Measurements from ENCODE around the gene OR6C76. TPM values are rescaled to one million over a fixed set of nuclear protein-coding genes. Genes with fewer than 3 reads are reported as not detected.

OR6C76 gene
- total and polyA plus RNA-seq, 2 of the 8 experiments (the other 6 are each of a cell fraction or from before 2014, with no cell fraction given), result not detected

DNA sequence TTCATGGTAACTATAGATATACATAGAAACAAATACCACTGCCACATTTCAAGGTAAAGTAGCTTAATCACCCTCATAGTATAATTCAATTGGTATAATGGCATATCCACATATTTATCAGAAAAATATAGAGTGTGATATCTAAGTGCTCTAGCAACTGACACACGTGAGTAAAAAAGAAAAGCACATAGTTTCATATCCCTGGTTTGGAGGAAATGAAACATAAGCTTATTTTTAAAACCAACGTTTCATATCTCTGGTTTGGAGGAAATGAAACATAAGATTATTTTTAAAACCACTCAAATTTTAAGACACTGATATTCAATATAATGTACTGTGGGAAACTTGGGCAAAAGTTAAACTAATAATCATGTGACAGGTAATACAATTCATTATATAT is 41.8 kb downstream of the OR6C76 start:
- H3K4me1 ChIP-seq (replicated peaks in 1 of 4; ENCODE audit: control insufficient read depth in 3 of 4, insufficient read depth in 4 of 4, low read length in 3 of 4), result no peaks in the 10 kb centered on the region
- H3K23me2 ChIP-seq (ENCODE audit: low read depth, low read length), result no peaks in the 10 kb centered on the region
- DNase-seq (ENCODE audit: low read depth in 1 of 2, low spot score in 2 of 2) (no peak), FAIRE-seq (no peak)
- H3K9ac ChIP-seq (replicated peaks in 1 of 4; ENCODE audit: extremely low read depth in 1 of 4, low read depth in 3 of 4, low read length in 3 of 4), result no peak overlapping the region
- no peaks in the 10 kb centered on the region for H3K79me1 ChIP-seq (ENCODE audit: low read depth, low read length)
- no peak overlapping the region for H4K8ac ChIP-seq (ENCODE audit: extremely low read depth, insufficient read depth, low read length)
- no peak overlapping the region for H3K4ac ChIP-seq (replicated peaks; ENCODE audit: insufficient read length, low read depth, low read length)
- no peak overlapping the region for H3K4me3 ChIP-seq (ENCODE audit: extremely low read depth in 1 of 4, insufficient read depth in 2 of 4, low read depth in 3 of 4, low read length in 4 of 4)
- CTCF ChIA-PET (ENCODE audit: partially characterized antibody), result interaction anchor here (0.6 to 0.8 kb wide), 2 partner anchors 99 to 189 kb away, joined by 3 read pairs; no protein-coding TSS in a partner anchor
- no peak overlapping the region for H2AK5ac ChIP-seq (ENCODE audit: low read depth, low read length)
- POLR2A ChIA-PET (ENCODE audit: partially characterized antibody), result no interaction called here
- H4K5ac ChIP-seq (ENCODE audit: insufficient read length, low read depth, low read length), result no peak overlapping the region
- H3K14ac ChIP-seq (ENCODE audit: insufficient read length), result no peak overlapping the region
- no peak overlapping the region for H2AFZ ChIP-seq (ENCODE audit: low read length)
- H2BK15ac ChIP-seq (ENCODE audit: low read length), result no peak overlapping the region
- 90% methylated on average over 2 of the region's 2 CpGs; no CpG with 5 or more reads in 1 of the 2 experiments for WGBS, 2 experiments (ENCODE audit: extremely low coverage in 1 of 2, insufficient coverage in 1 of 2, insufficient read length in 1 of 2, insufficient replicate concordance in 2 of 2, low coverage in 1 of 2, low lambda C conversion rate in 2 of 2, missing lambda C conversion rate in 1 of 2)
- H3K4me2 ChIP-seq (ENCODE audit: insufficient read depth in 1 of 2, low read depth in 2 of 2, low read length in 2 of 2), result no peak overlapping the region
- no peak overlapping the region for H2BK20ac ChIP-seq (ENCODE audit: low read length)
- no peak overlapping the region for H3K56ac ChIP-seq (replicated peaks; ENCODE audit: insufficient read length, low read depth, low read length)
- H3K9me3 ChIP-seq (ENCODE audit: insufficient read depth in 2 of 2, low read depth in 1 of 2, low read length in 1 of 2), result no peaks in the 10 kb centered on the region
- no peak overlapping the region for H2BK12ac ChIP-seq (ENCODE audit: low read depth, low read length)
- no peak overlapping the region for H3K23ac ChIP-seq (ENCODE audit: insufficient read length)
- H2BK120ac ChIP-seq (replicated peaks; ENCODE audit: low read depth, low read length), result no peak overlapping the region
- H3K27me3 ChIP-seq (replicated peaks in 1 of 4; ENCODE audit: control insufficient read depth in 3 of 4, extremely low read depth in 1 of 4, insufficient read depth in 3 of 4, low read length in 3 of 4), result no peaks in the 10 kb centered on the region
- no peak overlapping the region for H3K27ac ChIP-seq (ENCODE audit: low read depth, low read length)
- no peak overlapping the region for H2BK5ac ChIP-seq (ENCODE audit: low read depth, low read length)
- H3K18ac ChIP-seq (ENCODE audit: extremely low read depth, low read length), result no peak overlapping the region
- H4K20me1 ChIP-seq (replicated peaks in 1 of 2; ENCODE audit: control insufficient read depth in 1 of 2, insufficient read depth in 2 of 2, low read length in 2 of 2), result no peaks in the 10 kb centered on the region
- H4K91ac ChIP-seq (replicated peaks; ENCODE audit: insufficient read length, low read length), result no peak overlapping the region
- H3K36me3 ChIP-seq (ENCODE audit: control insufficient read depth in 2 of 4, insufficient read depth in 4 of 4, low read length in 3 of 4), result no peaks in the 10 kb centered on the region
- no peaks in the 10 kb centered on the region for H3K79me2 ChIP-seq (ENCODE audit: control insufficient read depth in 1 of 2, insufficient read depth in 2 of 2, low read length in 2 of 2)
- TF ChIP-seq KDM5A (IDR thresholded peaks at IDR 0.05; ENCODE audit: low read length) (no peak), JUND (IDR thresholded peaks at IDR 0.05; ENCODE audit: low read length) (no peak), SP4 (IDR thresholded peaks at IDR 0.05; ENCODE audit: low read length) (no peak), SP1 (IDR thresholded peaks at IDR 0.05; ENCODE audit: low read depth, low read length) (no peak), PHF8 (conservative IDR thresholded peaks at IDR 0.05; ENCODE audit: low read depth, low read length) (no peak), RNF2 (IDR thresholded peaks at IDR 0.05; ENCODE audit: borderline replicate concordance, low read depth, low read length, missing control alignments, poor library complexity, severe bottlenecking) (no peak), SIRT6 (IDR thresholded peaks at IDR 0.05; ENCODE audit: low read length) (no peak), HDAC6 (IDR thresholded peaks at IDR 0.05; ENCODE audit: low read depth, low read length) (no peak), MAFK (IDR thresholded peaks at IDR 0.05; ENCODE audit: low read depth, low read length) (no peak), POU5F1 (IDR thresholded peaks at IDR 0.05; ENCODE audit: low read depth, low read length) (no peak), SIN3A (conservative IDR thresholded peaks at IDR 0.05 in 1 of 2, IDR thresholded peaks at IDR 0.05 in 1 of 2; ENCODE audit: low read depth in 1 of 2, low read length in 2 of 2) (no peak), CTBP2 (IDR thresholded peaks at IDR 0.05; ENCODE audit: borderline replicate concordance, insufficient read depth, insufficient read length, low read length) (no peak), CBX8 (IDR thresholded peaks at IDR 0.05; ENCODE audit: borderline replicate concordance, low read depth, low read length) (no peak), HDAC2 (IDR thresholded peaks at IDR 0.05; ENCODE audit: borderline replicate concordance in 1 of 2, low read depth in 2 of 2, low read length in 2 of 2) (no peak)

All from H1 (cell line).